ENCODE results near the gene GPX3. TPM values are rescaled to one million over a fixed set of nuclear protein-coding genes. Genes with fewer than 3 reads are reported as not detected.

Gene GPX3
- total RNA-seq, 5 donors from 2014 or later (not counting 1 experiment from before 2014, with no cell fraction given): 0.49 to 1.6 (median 1.4) TPM; not detected in 2

- DNase-seq (no peak), ATAC-seq (replicated peaks in 1 of 4) (no peak)
- no peaks in the 10 kb centered on the region for H3K36me3 ChIP-seq (ENCODE audit: control insufficient read depth in 2 of 2, extremely low read depth in 1 of 2, insufficient read depth in 1 of 2, low read length in 1 of 2)
- no peaks in the 10 kb centered on the region for H3K9me3 ChIP-seq
- no peaks in the 10 kb centered on the region for H3K4me1 ChIP-seq (ENCODE audit: control insufficient read depth in 1 of 2, extremely low read depth in 1 of 2, insufficient read depth in 2 of 2, low read length in 2 of 2)
- Mint-ChIP-seq H3K4me3 (no peak overlapping the region), H3K36me3 (peaks cover 6% of the 10 kb centered on the region), H3K27ac (no peak overlapping the region), H3K4me1 (no peaks in the 10 kb centered on the region), H3K27me3 (no peaks in the 10 kb centered on the region), H3K9me3 (peaks cover 4 to 14% (median 5%) of the 10 kb centered on the region in 3 donors)
- POLR2A ChIA-PET: no interaction called here
- no peak overlapping the region for H3K4me3 ChIP-seq (ENCODE audit: control insufficient read depth in 1 of 2, extremely low read depth in 1 of 2, low read length in 1 of 2)
- CTCF ChIA-PET: no interaction called here
- WGBS (ENCODE audit: insufficient coverage): 100% methylated on average over 1 of the region's 1 CpG
- no peaks in the 10 kb centered on the region for H3K27me3 ChIP-seq (replicated peaks in 1 of 2; ENCODE audit: control insufficient read depth in 2 of 2, extremely low read depth in 1 of 2, insufficient read depth in 2 of 2, low read length in 1 of 2)
- H3K27ac ChIP-seq (ENCODE audit: low read length): no peak overlapping the region
These were observed 26.5 kb upstream of the GPX3 start for GRCh38 chr5:150993826-150994412.

DNA sequence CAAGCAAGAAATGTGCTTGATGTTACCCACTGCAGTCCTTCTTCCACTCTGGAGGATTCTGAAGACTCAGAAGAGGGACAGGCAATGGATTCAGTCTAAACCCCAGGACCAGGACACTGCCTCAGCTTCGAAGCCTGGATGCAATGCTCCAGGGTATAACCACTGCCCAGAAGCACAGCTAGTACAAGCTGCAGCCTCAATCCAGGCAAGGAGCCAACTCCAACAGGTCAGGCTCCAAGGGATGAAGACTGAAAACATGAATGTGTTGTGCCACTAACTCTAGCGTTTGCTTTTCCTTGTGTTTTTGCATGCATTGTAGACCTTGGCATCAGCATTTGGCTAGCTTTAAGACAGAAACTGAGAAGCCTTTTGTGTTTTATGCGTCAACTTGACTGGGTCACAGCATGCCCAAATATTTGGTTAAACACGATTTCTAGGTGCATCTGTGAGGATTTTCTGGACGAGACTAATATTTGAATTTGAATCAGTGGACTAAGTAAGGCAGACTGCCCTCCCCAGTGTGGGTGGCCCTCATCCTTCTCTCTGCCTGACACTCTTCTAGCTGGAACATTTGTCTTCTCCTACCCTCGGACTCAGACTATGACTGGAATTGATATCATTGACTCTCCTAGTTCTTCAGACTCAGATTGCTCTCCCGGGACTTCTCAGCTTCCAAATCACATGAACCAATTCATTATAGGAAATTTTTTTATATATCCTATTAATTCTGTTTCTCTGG is 20.5 kb upstream of the GPX3 start:
- ATAC-seq (replicated peaks in 1 of 4) (no peak), DNase-seq (no peak)
- no peak overlapping the region for H3K4me3 Mint-ChIP-seq
- H3K4me3 ChIP-seq (ENCODE audit: control insufficient read depth in 1 of 2, extremely low read depth in 1 of 2, low read length in 1 of 2): no peak overlapping the region
- CTCF ChIA-PET: no interaction called here
- POLR2A ChIA-PET: no interaction called here
- H3K27ac ChIP-seq (ENCODE audit: low read length): no peak overlapping the region
- no peaks in the 10 kb centered on the region for H3K36me3 Mint-ChIP-seq
- H3K27ac Mint-ChIP-seq: no peak overlapping the region
- H3K27me3 ChIP-seq (replicated peaks in 1 of 2; ENCODE audit: control insufficient read depth in 2 of 2, extremely low read depth in 1 of 2, insufficient read depth in 2 of 2, low read length in 1 of 2): no peaks in the 10 kb centered on the region
- no peaks in the 10 kb centered on the region for H3K36me3 ChIP-seq (ENCODE audit: control insufficient read depth in 2 of 2, extremely low read depth in 1 of 2, insufficient read depth in 1 of 2, low read length in 1 of 2)
- no peaks in the 10 kb centered on the region for H3K4me1 ChIP-seq (ENCODE audit: control insufficient read depth in 1 of 2, extremely low read depth in 1 of 2, insufficient read depth in 2 of 2, low read length in 2 of 2)
- H3K9me3 Mint-ChIP-seq: no peaks in the 10 kb centered on the region
- 72% methylated on average over 6 of the region's 7 CpGs for WGBS (ENCODE audit: insufficient coverage)
- peaks cover 0 to 3% of the 10 kb centered on the region in 2 donors for H3K27me3 Mint-ChIP-seq
- no peaks in the 10 kb centered on the region for H3K9me3 ChIP-seq
- H3K4me1 Mint-ChIP-seq: no peaks in the 10 kb centered on the region

GRCh38 chr5:151001436-151001835 is 19.0 kb upstream of the GPX3 start:
- Histone ChIP-seq H3K27ac (ENCODE audit: low read length) (no peak overlapping the region), H3K4me3 (ENCODE audit: control insufficient read depth in 1 of 2, extremely low read depth in 1 of 2, low read length in 1 of 2) (no peak overlapping the region), H3K36me3 (ENCODE audit: control insufficient read depth in 2 of 2, extremely low read depth in 1 of 2, insufficient read depth in 1 of 2, low read length in 1 of 2) (no peaks in the 10 kb centered on the region), H3K4me1 (ENCODE audit: control insufficient read depth in 1 of 2, extremely low read depth in 1 of 2, insufficient read depth in 2 of 2, low read length in 2 of 2) (no peaks in the 10 kb centered on the region), H3K9me3 (no peaks in the 10 kb centered on the region), H3K27me3 (replicated peaks in 1 of 2; ENCODE audit: control insufficient read depth in 2 of 2, extremely low read depth in 1 of 2, insufficient read depth in 2 of 2, low read length in 1 of 2) (no peaks in the 10 kb centered on the region)
- H3K9me3 Mint-ChIP-seq: no peaks in the 10 kb centered on the region
- H3K36me3 Mint-ChIP-seq: no peaks in the 10 kb centered on the region
- ChIA-PET POLR2A (no interaction called here), CTCF (no interaction called here)
- no peak for DNase-seq
- H3K4me3 Mint-ChIP-seq: no peak overlapping the region
- no peak overlapping the region for H3K27ac Mint-ChIP-seq
- ATAC-seq (replicated peaks in 1 of 4): no peak
- no peaks in the 10 kb centered on the region for H3K4me1 Mint-ChIP-seq
- no CpG with 5 or more reads among the region's 4 CpGs for WGBS (ENCODE audit: insufficient coverage)
- peaks cover 0 to 3% of the 10 kb centered on the region in 2 donors for H3K27me3 Mint-ChIP-seq

GRCh38 chr5:151002250-151002649 is 18.1 kb upstream of the GPX3 start:
- Mint-ChIP-seq H3K27me3 (peaks cover 0 to 3% of the 10 kb centered on the region in 2 donors), H3K4me3 (no peak overlapping the region), H3K9me3 (no peaks in the 10 kb centered on the region), H3K4me1 (no peaks in the 10 kb centered on the region), H3K27ac (no peak overlapping the region), H3K36me3 (no peaks in the 10 kb centered on the region)
- ChIA-PET CTCF (interaction anchor here in 1 of 2 donors (0.6 kb wide), 2 partner anchors 46 to 113 kb away, joined by 5 read pairs; no protein-coding TSS in a partner anchor), POLR2A (no interaction called here)
- H3K36me3 ChIP-seq (ENCODE audit: control insufficient read depth in 2 of 2, extremely low read depth in 1 of 2, insufficient read depth in 1 of 2, low read length in 1 of 2): no peaks in the 10 kb centered on the region
- DNase-seq (no peak), ATAC-seq (replicated peaks in 1 of 4) (no peak)
- H3K4me1 ChIP-seq (ENCODE audit: control insufficient read depth in 1 of 2, extremely low read depth in 1 of 2, insufficient read depth in 2 of 2, low read length in 2 of 2): no peaks in the 10 kb centered on the region
- no peak overlapping the region for H3K27ac ChIP-seq (ENCODE audit: low read length)
- H3K4me3 ChIP-seq (ENCODE audit: control insufficient read depth in 1 of 2, extremely low read depth in 1 of 2, low read length in 1 of 2): no peak overlapping the region
- H3K9me3 ChIP-seq: no peaks in the 10 kb centered on the region
- no CpG with 5 or more reads among the region's 2 CpGs for WGBS (ENCODE audit: insufficient coverage)
- H3K27me3 ChIP-seq (replicated peaks in 1 of 2; ENCODE audit: control insufficient read depth in 2 of 2, extremely low read depth in 1 of 2, insufficient read depth in 2 of 2, low read length in 1 of 2): no peaks in the 10 kb centered on the region

- Mint-ChIP-seq H3K9me3 (no peaks in the 10 kb centered on the region), H3K27me3 (peaks cover 0 to 3% of the 10 kb centered on the region in 2 donors), H3K27ac (no peak overlapping the region), H3K36me3 (no peaks in the 10 kb centered on the region), H3K4me3 (no peak overlapping the region), H3K4me1 (no peaks in the 10 kb centered on the region)
- H3K27me3 ChIP-seq (replicated peaks in 1 of 2; ENCODE audit: control insufficient read depth in 2 of 2, extremely low read depth in 1 of 2, insufficient read depth in 2 of 2, low read length in 1 of 2): peaks cover 0 to 3% of the 10 kb centered on the region in 2 experiments
- no peak overlapping the region for H3K27ac ChIP-seq (ENCODE audit: low read length)
- DNase-seq (no peak), ATAC-seq (replicated peaks in 1 of 4) (no peak)
- 90% methylated on average over 5 of the region's 9 CpGs for WGBS (ENCODE audit: insufficient coverage)
- H3K4me3 ChIP-seq (ENCODE audit: control insufficient read depth in 1 of 2, extremely low read depth in 1 of 2, low read length in 1 of 2): no peak overlapping the region
- ChIA-PET POLR2A (no interaction called here), CTCF (interaction anchor here in 1 of 2 donors (0.6 kb wide), 2 partner anchors 47 to 112 kb away, joined by 5 read pairs; no protein-coding TSS in a partner anchor)
- no peaks in the 10 kb centered on the region for H3K4me1 ChIP-seq (ENCODE audit: control insufficient read depth in 1 of 2, extremely low read depth in 1 of 2, insufficient read depth in 2 of 2, low read length in 2 of 2)
- no peaks in the 10 kb centered on the region for H3K9me3 ChIP-seq
- no peaks in the 10 kb centered on the region for H3K36me3 ChIP-seq (ENCODE audit: control insufficient read depth in 2 of 2, extremely low read depth in 1 of 2, insufficient read depth in 1 of 2, low read length in 1 of 2)
These were observed 17.5 kb upstream of the GPX3 start for GRCh38 chr5:151002681-151003502.

DNA sequence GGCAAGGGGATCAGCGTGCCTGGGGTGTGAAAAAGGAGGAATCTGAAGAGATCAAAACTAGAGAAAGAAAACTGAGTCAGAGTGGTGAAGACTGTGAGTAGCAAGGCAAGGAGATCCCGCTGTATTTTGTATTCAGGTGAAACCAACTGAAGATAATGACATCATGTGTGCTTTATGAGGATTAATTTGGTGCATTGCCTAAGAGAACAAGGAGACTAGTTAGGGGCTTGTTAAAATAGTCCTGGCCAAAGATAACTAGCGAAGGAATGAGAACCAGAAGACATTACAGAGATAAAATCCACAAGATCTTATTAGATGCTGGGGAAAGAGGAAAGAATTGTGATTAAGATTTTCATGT is 16.9 kb upstream of the GPX3 start:
- Mint-ChIP-seq H3K9me3 (no peaks in the 10 kb centered on the region), H3K27ac (no peak overlapping the region), H3K4me1 (no peaks in the 10 kb centered on the region), H3K4me3 (no peak overlapping the region), H3K27me3 (peaks cover 0 to 3% of the 10 kb centered on the region in 2 donors), H3K36me3 (no peaks in the 10 kb centered on the region)
- peaks cover 0 to 3% of the 10 kb centered on the region in 2 experiments for H3K27me3 ChIP-seq (replicated peaks in 1 of 2; ENCODE audit: control insufficient read depth in 2 of 2, extremely low read depth in 1 of 2, insufficient read depth in 2 of 2, low read length in 1 of 2)
- H3K9me3 ChIP-seq: no peaks in the 10 kb centered on the region
- H3K36me3 ChIP-seq (ENCODE audit: control insufficient read depth in 2 of 2, extremely low read depth in 1 of 2, insufficient read depth in 1 of 2, low read length in 1 of 2): no peaks in the 10 kb centered on the region
- ATAC-seq (replicated peaks in 1 of 4) (no peak), DNase-seq (no peak)
- CTCF ChIA-PET: no interaction called here
- no peak overlapping the region for H3K4me3 ChIP-seq (ENCODE audit: control insufficient read depth in 1 of 2, extremely low read depth in 1 of 2, low read length in 1 of 2)
- no peaks in the 10 kb centered on the region for H3K4me1 ChIP-seq (ENCODE audit: control insufficient read depth in 1 of 2, extremely low read depth in 1 of 2, insufficient read depth in 2 of 2, low read length in 2 of 2)
- POLR2A ChIA-PET: no interaction called here
- WGBS (ENCODE audit: insufficient coverage): 77% methylated on average over 3 of the region's 3 CpGs
- H3K27ac ChIP-seq (ENCODE audit: low read length): no peak overlapping the region
